GM12872 (cell line): ENCODE measurements around the gene ELK1.
A peak's percentile ranks its signal among the peaks of the same experiment; 100 is the strongest.

Source experiments
- CTCF ChIP-seq: IDR thresholded peaks from 3 replicates; pipeline ENCODE4 v1.5.1; 2011; ENCODE audit warnings: low read depth, mild to moderate bottlenecking, low read length, moderate library complexity; ENCODE audit not compliant: insufficient read depth

ELK1 gene

GRCh38 chrX:47638816-47639215, 11.5 kb downstream of the ELK1 start:
- no peak for TF ChIP-seq CTCF

- peak; percentile 30; the same call in 1 of the 3 replicates for TF ChIP-seq CTCF
Measured at GRCh38 chrX:47637546-47638195, 12.7 kb downstream of the ELK1 start.

GRCh38 chrX:47634871-47635575, 15.3 kb downstream of the ELK1 start:
- TF ChIP-seq CTCF = no peak

GRCh38 chrX:47633689-47634590, 16.4 kb downstream of the ELK1 start:
- no peak for TF ChIP-seq CTCF

- TF ChIP-seq CTCF = no peak
Measured at GRCh38 chrX:47632666-47633065, 17.7 kb downstream of the ELK1 start.

GRCh38 chrX:47631676-47632075, 18.7 kb downstream of the ELK1 start:
- no peak for TF ChIP-seq CTCF

- no peak for TF ChIP-seq CTCF
Measured at GRCh38 chrX:47629419-47630200, 20.8 kb downstream of the ELK1 start, which contains the start of gene CFP. CFP (minus strand) TSS chrX:47629930; CDS start chrX:47629844, 86 bp downstream.
